RWPE1 (cell line): ENCODE measurements around the gene SLFN5.

Source experiments
- CTCF ChIA-PET: fragments of 350-600 bp; sonication (Branson Sonifier 250); formaldehyde crosslinking; extraction: SDS; loops from one replicate; lab custom pipeline; 2021; lab: Yijun Ruan, JAX
- POLR2A ChIA-PET: fragments of 400-600 bp; formaldehyde crosslinking; extraction: SDS; loops from one replicate; lab custom pipeline; 2020; ENCODE audit warnings: antibody characterized with exemption; ENCODE audit not compliant: low non-redundant PET; lab: Yijun Ruan, JAX
- DNase-seq: peaks from one replicate; pipeline ENCODE4 v3.0.0; 2012; ENCODE audit warnings: low spot score
- H3K27ac ChIP-seq: fragments of 450-650 bp; 2 replicates; pipeline ENCODE4 v1.5.1; 2017
- TF ChIP-seq, protein P1 (sequence below): fragments of 450-650 bp; conservative IDR thresholded peaks from 2 replicates; pipeline ENCODE4 v1.5.1; 2017; ENCODE audit warnings: low read depth, mild to moderate bottlenecking

Gene SLFN5

GRCh38 chr17:35313875-35314409 lies 71.1 kb downstream of the SLFN5 start:
- TF ChIP-seq, protein P1, sequence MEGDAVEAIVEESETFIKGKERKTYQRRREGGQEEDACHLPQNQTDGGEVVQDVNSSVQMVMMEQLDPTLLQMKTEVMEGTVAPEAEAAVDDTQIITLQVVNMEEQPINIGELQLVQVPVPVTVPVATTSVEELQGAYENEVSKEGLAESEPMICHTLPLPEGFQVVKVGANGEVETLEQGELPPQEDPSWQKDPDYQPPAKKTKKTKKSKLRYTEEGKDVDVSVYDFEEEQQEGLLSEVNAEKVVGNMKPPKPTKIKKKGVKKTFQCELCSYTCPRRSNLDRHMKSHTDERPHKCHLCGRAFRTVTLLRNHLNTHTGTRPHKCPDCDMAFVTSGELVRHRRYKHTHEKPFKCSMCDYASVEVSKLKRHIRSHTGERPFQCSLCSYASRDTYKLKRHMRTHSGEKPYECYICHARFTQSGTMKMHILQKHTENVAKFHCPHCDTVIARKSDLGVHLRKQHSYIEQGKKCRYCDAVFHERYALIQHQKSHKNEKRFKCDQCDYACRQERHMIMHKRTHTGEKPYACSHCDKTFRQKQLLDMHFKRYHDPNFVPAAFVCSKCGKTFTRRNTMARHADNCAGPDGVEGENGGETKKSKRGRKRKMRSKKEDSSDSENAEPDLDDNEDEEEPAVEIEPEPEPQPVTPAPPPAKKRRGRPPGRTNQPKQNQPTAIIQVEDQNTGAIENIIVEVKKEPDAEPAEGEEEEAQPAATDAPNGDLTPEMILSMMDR = no peak
- no peak overlapping the region for H3K27ac ChIP-seq
- DNase-seq = no peak
- ChIA-PET POLR2A (no interaction called here), CTCF (interaction anchor here (0.6 to 5.5 kb wide), 4 partner anchors 12 to 224 kb away, joined by 3 to 46 read pairs (median 4); no protein-coding TSS in a partner anchor)

DNA sequence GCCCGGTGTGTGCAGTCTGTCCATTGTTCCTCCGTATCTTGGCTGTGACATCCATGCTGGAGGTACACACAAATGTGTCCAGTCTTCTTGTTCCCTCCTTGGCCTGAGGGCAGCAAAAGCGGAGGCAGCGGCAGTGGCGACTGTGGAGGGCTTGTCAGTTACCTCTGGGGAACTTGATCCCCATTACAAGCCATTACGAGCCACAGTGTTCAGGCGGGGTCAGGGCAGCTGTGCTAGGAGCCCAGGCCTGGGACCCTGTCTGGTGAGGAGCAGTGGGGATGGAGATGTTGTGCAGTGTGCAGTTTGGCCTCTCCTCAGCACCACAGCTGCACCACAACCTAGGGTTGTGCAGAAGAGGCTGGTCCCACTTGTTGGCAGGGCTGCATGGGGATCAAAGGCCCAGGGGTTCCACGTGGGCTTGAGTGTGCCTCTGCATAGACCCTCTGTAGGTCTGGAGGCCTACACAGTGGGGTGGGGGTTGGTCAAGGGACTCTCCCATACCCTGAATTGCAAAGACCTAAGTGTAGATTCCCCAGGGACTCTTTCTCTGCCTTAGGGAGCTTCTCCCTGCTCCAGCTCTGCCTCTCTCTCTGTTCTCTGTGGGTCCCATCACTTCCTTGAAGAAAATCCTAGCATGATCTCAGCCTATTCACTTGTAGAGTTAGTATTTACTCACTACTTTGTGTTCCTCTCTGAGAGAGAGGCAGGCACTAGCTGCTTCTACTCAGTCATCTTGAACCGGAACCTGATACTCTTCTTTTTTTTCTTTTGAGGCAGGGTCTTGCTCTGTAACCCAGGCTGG lies 71.7 kb downstream of the SLFN5 start:
- POLR2A ChIA-PET = no interaction called here
- TF ChIP-seq, protein P1 = no peak
- peak overlapping the region; percentile 59 for H3K27ac ChIP-seq
- no peak for DNase-seq
- CTCF ChIA-PET = interaction anchor here (0.5 to 5.5 kb wide), 2 partner anchors 18 to 220 kb away, joined by 3 to 46 read pairs; no protein-coding TSS in a partner anchor

GRCh38 chr17:35315283-35315682 lies 72.4 kb downstream of the SLFN5 start:
- ChIA-PET CTCF (interaction anchor here (0.5 to 5.5 kb wide), 2 partner anchors 18 to 219 kb away, joined by 3 to 46 read pairs; no protein-coding TSS in a partner anchor), POLR2A (no interaction called here)
- TF ChIP-seq, protein P1 = no peak
- H3K27ac ChIP-seq = peak overlapping the region; percentile 59
- peak; percentile 79 for DNase-seq

DNA sequence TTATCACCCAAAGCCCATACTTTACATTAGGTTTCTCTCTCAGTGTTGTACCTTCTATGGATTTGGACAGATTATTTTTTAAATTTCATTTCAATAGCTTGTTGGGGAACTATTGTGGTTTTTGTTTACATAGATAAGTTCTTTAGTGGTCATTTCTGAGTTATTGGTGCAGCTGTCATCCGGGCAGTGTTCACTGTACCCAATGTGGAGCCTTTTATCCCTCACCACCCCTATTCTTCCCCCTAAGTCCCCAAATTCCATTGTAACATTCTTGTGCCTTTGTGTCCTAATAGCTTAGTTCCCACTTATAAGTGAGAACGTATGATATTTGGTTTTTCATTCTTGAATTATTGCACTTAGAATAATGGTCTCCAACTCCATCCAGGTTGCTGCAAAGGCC lies 73.1 kb downstream of the SLFN5 start:
- CTCF ChIA-PET = interaction anchor here (0.6 to 5.5 kb wide), 2 partner anchors 201 to 219 kb away, joined by 3 to 46 read pairs; no protein-coding TSS in a partner anchor
- no peak for DNase-seq
- TF ChIP-seq, protein P1 = no peak
- POLR2A ChIA-PET = no interaction called here
- no peak overlapping the region for H3K27ac ChIP-seq

- H3K27ac ChIP-seq = no peak overlapping the region
- TF ChIP-seq, protein P1 = no peak
- CTCF ChIA-PET = no interaction called here
- DNase-seq = no peak
- POLR2A ChIA-PET = no interaction called here
Observed at GRCh38 chr17:35322749-35323148, 79.9 kb downstream of the SLFN5 start.
